ENCODE measurements around the gene DCXR.
A peak's percentile ranks its signal among the peaks of the same experiment; 100 is the strongest.

Gene DCXR

GRCh38 chr17:82077617-82078358, 40.3 kb upstream of the DCXR start:
- no peaks in the 10 kb centered on the region for H3K27me3 Mint-ChIP-seq
- no peak overlapping the region for H3K4me3 Mint-ChIP-seq
- H3K4me1 Mint-ChIP-seq, result no peaks in the 10 kb centered on the region
- no peaks in the 10 kb centered on the region for H3K36me3 Mint-ChIP-seq
- no peaks in the 10 kb centered on the region for H3K9me3 Mint-ChIP-seq
- H3K27ac Mint-ChIP-seq, result no peak overlapping the region

DNA sequence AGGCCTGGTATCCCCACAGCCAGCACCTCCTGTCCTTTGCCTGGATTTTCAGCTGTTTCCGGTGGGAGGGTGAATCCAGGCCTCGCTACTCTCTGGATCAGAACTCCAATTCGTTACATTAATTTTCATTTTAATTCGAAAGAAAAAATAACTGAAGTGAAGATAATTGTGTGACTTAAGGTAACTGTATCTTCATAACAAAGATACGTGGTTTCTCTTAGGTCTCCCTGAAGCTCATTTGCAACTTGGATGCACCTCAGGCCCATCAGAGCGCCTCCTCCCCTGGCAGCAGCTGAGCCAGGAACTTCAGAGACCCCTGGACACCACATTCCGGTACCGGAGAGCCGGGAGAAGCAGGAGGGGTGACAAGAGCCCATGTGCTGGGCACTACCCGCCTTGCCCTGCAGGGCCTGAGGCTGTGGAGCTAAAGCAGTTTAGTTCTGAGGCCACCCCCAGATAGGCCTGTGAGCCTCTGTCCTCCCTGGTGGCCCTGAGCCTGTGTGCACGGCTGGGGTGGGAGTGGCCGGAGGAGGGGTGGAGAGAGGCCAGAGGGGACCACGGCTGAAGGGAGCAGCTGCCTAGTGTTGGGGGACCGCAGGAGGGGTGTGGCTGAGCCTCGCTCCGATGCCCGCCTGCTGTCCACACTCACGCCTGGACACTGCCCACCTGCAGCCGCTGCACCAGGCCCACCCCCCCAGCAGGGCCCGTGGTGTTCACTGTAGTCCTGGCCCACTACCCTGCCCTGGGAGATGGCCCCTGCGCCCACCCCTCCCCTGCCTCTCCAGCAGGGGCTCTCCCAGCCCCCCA, 39.5 kb upstream of the DCXR start:
- Mint-ChIP-seq H3K36me3 (no peaks in the 10 kb centered on the region), H3K27me3 (no peaks in the 10 kb centered on the region), H3K27ac (peak overlapping the region; percentile 23), H3K4me1 (no peaks in the 10 kb centered on the region), H3K4me3 (no peak overlapping the region), H3K9me3 (no peaks in the 10 kb centered on the region)

- Mint-ChIP-seq H3K9me3 (no peaks in the 10 kb centered on the region), H3K36me3 (no peaks in the 10 kb centered on the region), H3K4me3 (no peak overlapping the region), H3K27me3 (no peaks in the 10 kb centered on the region), H3K4me1 (no peaks in the 10 kb centered on the region), H3K27ac (peak overlapping the region; percentile 23)
Measured at GRCh38 chr17:82076018-82076784, 38.7 kb upstream of the DCXR start.

- H3K4me3 Mint-ChIP-seq, result no peak overlapping the region
- H3K9me3 Mint-ChIP-seq, result no peaks in the 10 kb centered on the region
- H3K27ac Mint-ChIP-seq, result peak overlapping the region; percentile 43
- H3K4me1 Mint-ChIP-seq, result no peaks in the 10 kb centered on the region
- H3K27me3 Mint-ChIP-seq, result no peaks in the 10 kb centered on the region
- no peaks in the 10 kb centered on the region for H3K36me3 Mint-ChIP-seq
Measured at GRCh38 chr17:82073446-82073845, 35.9 kb upstream of the DCXR start.

DNA sequence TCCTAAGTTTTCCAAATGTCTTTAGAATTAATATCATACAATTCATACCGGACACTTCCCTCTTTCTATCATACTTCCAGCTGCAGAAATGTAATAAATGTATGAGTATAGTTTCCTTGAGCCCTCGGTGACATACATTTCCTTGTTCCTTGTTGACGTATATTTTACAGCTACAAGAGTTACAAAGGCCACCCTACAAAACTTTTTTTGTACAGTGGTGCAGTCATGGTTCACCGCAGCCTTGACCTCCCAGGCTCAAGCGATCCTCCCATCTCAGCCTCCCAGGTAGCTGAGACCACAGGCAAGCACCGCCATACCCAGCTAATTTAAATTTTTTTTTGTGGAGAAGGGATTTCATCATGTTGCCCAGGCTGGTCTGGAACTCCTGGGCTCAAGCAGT, 35.3 kb upstream of the DCXR start:
- Mint-ChIP-seq H3K27me3 (no peaks in the 10 kb centered on the region), H3K36me3 (no peaks in the 10 kb centered on the region), H3K27ac (no peak overlapping the region), H3K4me1 (no peaks in the 10 kb centered on the region), H3K4me3 (no peak overlapping the region), H3K9me3 (no peaks in the 10 kb centered on the region)

GRCh38 chr17:82070611-82071010, 33.1 kb upstream of the DCXR start:
- Mint-ChIP-seq H3K27me3 (no peaks in the 10 kb centered on the region), H3K4me1 (peaks cover 5% of the 10 kb centered on the region), H3K36me3 (no peaks in the 10 kb centered on the region), H3K27ac (no peak overlapping the region), H3K9me3 (no peaks in the 10 kb centered on the region), H3K4me3 (no peak overlapping the region)

DNA sequence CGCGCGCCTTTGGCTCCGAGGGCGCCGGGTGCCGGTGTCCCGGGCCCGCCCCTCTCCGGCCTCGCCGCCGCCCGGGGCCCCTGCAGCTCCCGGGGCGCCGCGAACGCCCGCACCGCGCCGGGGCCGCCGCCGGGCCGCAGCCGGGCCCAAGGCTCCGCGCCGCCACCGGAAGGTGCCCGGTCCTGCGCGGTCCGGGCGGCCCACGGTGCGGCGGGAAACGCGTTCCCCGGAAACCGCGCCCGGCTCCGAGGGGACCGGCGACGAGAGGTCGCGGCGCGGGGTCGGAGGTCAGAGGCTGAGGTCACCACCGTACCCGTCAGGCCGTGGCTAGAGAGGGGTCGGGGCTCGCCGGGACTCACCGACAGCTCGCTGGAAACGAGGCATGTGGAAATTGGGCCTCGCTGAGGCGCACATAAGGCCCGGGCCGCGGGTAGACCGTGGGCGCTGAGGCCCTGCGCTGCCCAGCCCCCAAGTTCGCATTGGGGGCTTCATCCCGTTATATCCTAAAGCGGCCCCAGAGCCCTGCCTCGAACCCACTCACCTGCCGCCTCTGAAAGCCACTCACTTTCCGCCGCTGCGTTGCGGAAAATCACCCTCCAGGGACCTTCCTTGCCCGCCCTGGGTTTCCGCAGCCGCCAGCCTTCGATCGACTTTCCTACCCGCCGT, 28.3 kb upstream of the DCXR start, which contains the start of gene DUS1L:
TSS of gene DUS1L (minus strand) at position 167 of the 666 bp plus-strand sequence. CDS start 745 bp downstream, outside the sequence.
- no peaks in the 10 kb centered on the region for H3K9me3 Mint-ChIP-seq
- no peaks in the 10 kb centered on the region for H3K27me3 Mint-ChIP-seq
- peaks cover 5% of the 10 kb centered on the region for H3K4me1 Mint-ChIP-seq
- H3K36me3 Mint-ChIP-seq, result no peaks in the 10 kb centered on the region
- H3K4me3 Mint-ChIP-seq, result peak within 1 kb of the TSS; percentile 83
- H3K27ac Mint-ChIP-seq, result peak within 1 kb of the TSS; percentile 86

DNA sequence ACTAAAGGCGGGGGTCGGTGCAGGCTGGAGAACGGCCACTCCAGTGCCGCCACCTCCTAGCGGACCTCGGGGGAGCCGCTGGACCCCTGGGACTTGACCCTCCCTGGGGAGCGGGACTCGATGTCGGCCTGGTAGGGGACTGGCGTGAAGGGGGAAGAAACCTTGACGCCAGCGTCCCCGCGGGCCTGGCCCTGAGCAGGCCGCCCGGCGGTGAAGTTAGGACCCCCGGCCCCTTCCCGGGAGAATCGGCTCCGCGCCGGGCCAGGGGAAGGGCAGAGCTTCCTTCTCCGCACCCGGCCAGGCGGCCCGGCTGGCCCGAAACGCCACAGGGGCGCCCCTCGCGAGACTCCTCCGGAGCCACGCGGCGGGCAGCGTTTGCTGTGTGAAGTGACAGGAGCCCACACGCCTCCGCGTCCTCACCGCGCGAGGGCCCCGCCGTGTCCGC, 27.7 kb upstream of the DCXR start:
- no peak overlapping the region for H3K27ac Mint-ChIP-seq
- H3K4me3 Mint-ChIP-seq, result peak overlapping the region; percentile 74
- H3K27me3 Mint-ChIP-seq, result no peaks in the 10 kb centered on the region
- peaks cover 7% of the 10 kb centered on the region for H3K4me1 Mint-ChIP-seq
- H3K36me3 Mint-ChIP-seq, result no peaks in the 10 kb centered on the region
- no peaks in the 10 kb centered on the region for H3K9me3 Mint-ChIP-seq

- H3K27ac Mint-ChIP-seq, result peak overlapping the region; percentile 51
- H3K36me3 Mint-ChIP-seq, result no peaks in the 10 kb centered on the region
- H3K9me3 Mint-ChIP-seq, result no peaks in the 10 kb centered on the region
- H3K4me3 Mint-ChIP-seq, result peak overlapping the region; percentile 74
- H3K4me1 Mint-ChIP-seq, result peaks cover 9% of the 10 kb centered on the region
- H3K27me3 Mint-ChIP-seq, result no peaks in the 10 kb centered on the region
Measured at GRCh38 chr17:82064433-82065192, 27.1 kb upstream of the DCXR start.

DNA sequence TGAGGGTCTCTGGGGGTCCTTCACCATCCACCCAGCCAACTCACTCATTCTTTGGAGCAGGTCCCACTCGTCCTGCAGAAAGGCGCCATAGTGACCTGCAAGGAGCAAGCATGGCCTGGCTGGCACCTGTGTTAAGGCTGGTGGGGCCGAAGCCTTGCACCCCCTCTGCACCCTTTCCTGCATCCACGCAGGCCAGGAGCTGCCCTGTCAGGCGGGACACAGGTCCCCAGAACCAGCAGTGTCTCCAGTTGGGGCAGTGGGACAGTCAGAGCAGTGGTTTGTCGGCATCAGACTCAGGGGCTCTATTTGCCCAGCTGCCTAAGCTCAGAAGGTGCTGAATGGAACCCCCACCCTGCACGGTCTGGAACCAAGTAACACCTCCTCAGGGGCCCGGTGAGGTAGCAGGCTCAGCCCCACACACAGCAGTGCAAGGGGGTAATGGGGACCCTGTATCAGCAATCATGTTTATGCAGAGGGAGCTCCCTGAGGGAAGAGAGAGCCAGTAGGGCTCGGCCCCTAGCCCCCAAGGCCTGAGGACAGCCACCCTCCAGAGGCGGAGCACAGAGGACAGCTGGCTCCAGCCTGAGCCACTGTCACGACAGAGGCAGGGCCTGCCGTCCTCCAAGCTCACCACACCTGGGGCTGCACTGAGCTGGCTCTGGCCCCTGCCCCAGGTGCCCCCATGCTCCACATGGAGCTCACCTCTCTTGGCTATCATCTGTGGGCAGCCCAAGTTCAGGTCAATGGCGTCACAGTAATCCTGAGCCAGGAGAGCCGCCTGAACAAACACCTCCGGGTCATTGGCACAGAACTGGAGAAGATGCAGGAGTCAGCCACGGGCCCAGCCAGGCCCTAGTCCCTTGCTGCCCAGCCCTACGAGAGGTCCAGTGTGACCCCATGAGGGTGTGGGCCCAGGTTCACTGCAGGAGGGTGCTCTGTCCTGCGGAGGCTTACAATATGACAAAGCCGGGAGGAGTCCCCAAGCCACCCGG, 26.2 kb upstream of the DCXR start:
- no peaks in the 10 kb centered on the region for H3K36me3 Mint-ChIP-seq
- H3K27ac Mint-ChIP-seq, result peak overlapping the region; percentile 51
- H3K9me3 Mint-ChIP-seq, result no peaks in the 10 kb centered on the region
- peaks cover 9% of the 10 kb centered on the region for H3K4me1 Mint-ChIP-seq
- H3K4me3 Mint-ChIP-seq, result peak overlapping the region; percentile 74
- H3K27me3 Mint-ChIP-seq, result no peaks in the 10 kb centered on the region

GRCh38 chr17:82062984-82063368, 25.5 kb upstream of the DCXR start:
- no peak overlapping the region for H3K27ac Mint-ChIP-seq
- H3K4me3 Mint-ChIP-seq, result no peak overlapping the region
- H3K27me3 Mint-ChIP-seq, result no peaks in the 10 kb centered on the region
- H3K9me3 Mint-ChIP-seq, result no peaks in the 10 kb centered on the region
- peaks cover 9% of the 10 kb centered on the region for H3K4me1 Mint-ChIP-seq
- no peaks in the 10 kb centered on the region for H3K36me3 Mint-ChIP-seq

DNA sequence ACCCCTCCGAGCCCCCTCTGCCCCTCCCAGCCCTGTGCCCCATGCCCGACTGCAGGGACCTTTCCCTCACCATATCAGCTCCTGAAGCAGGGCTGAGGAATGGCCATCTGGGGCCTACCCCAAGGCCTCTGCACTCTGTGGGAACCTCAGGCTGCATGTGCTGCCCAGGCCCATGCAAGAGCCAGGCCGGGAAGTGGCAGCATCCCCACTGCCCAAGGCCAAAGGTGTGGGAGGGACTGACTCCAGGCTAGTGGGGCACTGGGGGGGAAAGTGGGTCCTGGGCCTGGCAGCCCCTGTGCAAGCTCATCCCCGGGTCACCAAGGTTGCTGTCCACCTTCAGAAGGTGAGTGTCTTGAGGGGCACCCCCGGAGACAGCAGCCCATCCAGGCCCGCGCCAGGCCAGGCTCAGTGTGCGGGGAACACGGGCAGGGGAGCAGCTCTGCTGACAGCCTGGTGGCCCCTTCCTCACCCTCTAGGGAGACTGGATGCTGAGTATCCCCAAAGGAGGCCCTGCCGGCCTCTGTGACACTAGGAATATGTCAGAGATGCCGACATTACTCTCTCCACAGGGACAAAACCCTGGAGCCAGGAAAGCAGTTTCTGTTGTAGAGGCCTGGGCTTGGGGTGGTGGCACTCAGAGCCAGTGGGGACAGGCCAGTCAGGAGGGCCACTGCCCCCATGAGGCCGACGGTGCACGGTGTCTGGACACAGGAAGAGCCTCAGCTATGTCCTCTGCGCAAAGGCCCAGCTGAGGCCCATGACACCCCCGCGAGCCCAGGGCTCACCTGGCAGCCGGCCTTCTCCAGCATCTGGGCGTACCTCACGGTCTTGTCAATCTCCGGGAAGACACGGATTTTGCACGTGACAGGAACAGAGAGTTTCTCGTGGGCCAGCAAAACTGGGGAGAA, 24.8 kb upstream of the DCXR start:
- Mint-ChIP-seq H3K4me3 (no peak overlapping the region), H3K27ac (peak overlapping the region; percentile 55), H3K4me1 (peaks cover 9% of the 10 kb centered on the region), H3K9me3 (no peaks in the 10 kb centered on the region), H3K27me3 (no peaks in the 10 kb centered on the region), H3K36me3 (no peaks in the 10 kb centered on the region)

All from activated naive CD4-positive, alpha-beta T cell treated with anti-CD3 and anti-CD28 coated beads, Interleukin-2, amount 50 U/mL, for 24 hours (primary cell).